HG02943 (cell line): ENCODE data around the gene SCARB1.
"Not testable (repeated sequence)": the region's sequence is repeated elsewhere in the genome, so short reads cannot be mapped to it uniquely, and the experiment has no call there.

Source experiments
- ATAC-seq: cut with Tn5 transposase; IDR thresholded peaks from one replicate; pipeline ENCODE4 v1.9.1; 2021; ENCODE audit warnings: mild to moderate bottlenecking, low read depth, moderate library complexity; ENCODE audit not compliant: unreplicated experiment

SCARB1 gene

GRCh38 chr12:124884587-124885438, 21.1 kb upstream of the SCARB1 start:
- ATAC-seq, result peak; percentile 93

- ATAC-seq, result no peak
Observed at GRCh38 chr12:124883263-124884130, 19.8 kb upstream of the SCARB1 start.

- ATAC-seq, result no peak
Observed at GRCh38 chr12:124881123-124881522, 17.5 kb upstream of the SCARB1 start.

DNA sequence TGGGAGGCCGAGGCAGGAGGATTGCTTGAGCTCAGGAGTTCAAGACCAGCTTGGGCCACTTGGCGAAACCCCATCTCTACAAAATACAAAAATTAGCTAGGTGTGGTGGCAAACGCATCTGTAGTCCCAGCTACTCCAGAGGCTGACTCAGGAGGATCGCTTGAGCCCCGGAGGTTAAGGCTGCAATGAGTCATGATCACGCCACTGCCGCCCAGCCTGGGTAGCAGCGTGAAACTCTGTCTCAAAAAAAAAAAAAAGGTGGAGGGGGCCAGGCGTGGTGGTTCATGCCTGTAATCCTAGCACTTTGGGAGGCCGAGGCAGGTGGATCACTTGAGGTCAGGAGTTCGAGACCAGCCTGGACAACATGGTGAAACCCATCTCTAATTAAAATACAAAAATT, 16.7 kb upstream of the SCARB1 start:
- not testable (repeated sequence) for ATAC-seq

GRCh38 chr12:124878795-124879516, 15.3 kb upstream of the SCARB1 start:
- ATAC-seq, result no peak

GRCh38 chr12:124877423-124877822, 13.8 kb upstream of the SCARB1 start:
- ATAC-seq, result no peak

DNA sequence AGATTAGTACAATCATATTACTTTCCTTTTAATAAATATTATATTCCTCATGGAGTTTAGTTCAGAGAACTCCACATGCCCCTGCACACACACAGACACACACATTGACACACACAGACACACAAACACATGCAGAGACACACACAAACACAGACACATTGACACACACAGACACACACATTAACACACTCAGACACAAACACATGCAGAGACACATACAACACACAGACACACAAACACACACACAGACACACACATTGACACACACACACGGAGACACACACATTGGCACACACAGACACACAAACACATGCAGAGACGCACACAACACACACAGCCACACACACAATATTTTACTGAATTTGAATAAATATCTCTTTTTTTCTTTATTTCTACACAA, 12.5 kb upstream of the SCARB1 start:
- ATAC-seq, result no peak

DNA sequence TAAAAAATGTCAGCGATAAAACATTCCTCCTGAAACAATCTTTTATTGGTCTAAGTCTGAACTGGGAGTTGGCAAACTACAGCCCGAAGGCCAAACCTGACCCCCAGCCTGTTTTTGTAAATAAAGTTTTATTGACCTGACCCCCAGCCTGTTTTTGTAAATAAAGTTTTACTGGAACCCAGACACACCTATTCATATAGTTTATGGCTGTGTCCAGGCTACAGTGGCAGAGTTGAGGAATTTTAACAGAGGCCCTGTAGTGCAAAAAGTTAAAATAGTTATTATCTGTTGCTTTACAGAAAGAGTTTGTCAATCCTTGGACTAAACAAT, 12.1 kb upstream of the SCARB1 start:
- ATAC-seq, result no peak

DNA sequence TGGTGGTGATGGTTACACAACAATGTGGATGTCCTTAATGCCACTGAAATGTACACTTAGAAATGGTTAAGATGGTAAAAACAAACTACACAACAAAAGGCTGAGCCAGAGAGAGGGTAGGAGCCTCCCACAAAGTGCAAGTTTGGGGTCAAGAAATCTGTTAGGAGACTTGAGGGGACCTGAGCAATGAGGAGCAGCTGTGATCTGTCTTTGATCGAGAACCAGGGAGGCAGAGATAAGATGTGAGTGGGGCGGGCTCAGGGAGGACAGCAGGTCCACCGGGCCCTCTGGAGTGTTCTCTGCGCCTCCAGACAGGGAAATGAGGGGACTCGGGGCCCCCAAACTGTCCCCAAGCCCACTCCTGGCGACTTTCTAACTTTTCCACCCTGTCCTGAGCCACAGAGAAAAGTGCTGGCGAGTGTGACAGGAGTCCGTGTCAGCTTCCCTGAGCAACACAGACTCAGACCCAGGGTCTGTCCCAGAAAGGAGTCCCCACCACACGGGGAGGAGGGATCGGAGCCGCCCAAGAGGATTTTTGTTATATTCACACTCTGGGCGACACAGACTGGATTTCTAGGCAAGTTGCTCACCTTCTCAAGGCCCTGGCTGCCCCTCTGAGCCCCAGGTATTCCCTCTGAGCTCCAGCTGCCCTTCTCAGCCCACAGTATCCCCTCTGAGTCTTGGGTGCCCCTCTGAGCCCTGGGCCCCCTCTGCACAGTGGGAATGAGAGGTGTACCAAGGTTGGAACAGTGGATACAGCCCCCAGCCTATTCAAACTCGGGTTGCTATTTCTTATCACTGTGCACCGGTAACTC, 11.5 kb upstream of the SCARB1 start:
- no peak for ATAC-seq

- no peak for ATAC-seq
Observed at GRCh38 chr12:124874188-124874587, 10.5 kb upstream of the SCARB1 start.

DNA sequence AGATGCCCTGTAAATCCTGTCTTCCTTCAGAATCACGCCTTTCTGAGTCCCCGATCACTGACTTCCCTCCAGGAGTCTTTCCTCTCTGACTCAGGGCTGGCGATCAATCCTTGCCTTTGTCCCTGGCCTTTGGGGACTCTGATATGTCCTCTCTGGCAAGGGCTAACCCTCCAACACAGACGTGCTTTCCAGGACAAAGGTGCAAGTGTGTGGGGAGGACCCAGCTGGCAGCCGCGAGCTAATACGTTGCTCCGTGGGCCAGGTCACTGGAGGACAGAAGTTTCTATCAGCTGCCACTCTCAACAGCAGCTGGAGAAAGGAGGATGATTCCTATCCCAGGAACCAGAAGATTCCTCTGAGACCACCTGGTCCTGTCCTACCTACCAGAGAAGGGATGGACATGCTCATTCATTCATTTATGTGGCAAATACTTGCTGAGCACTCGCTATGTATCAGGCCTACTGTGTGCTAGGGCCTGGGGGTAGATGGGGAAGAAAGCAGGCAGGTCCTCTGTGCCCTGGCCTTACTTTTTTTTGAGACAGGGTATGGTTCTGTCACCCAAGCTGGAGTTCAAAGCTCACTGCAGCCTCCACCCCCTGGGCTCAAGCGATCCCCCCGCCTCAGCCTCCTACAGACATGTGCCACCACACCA, 8.5 kb upstream of the SCARB1 start:
- ATAC-seq, result no peak

DNA sequence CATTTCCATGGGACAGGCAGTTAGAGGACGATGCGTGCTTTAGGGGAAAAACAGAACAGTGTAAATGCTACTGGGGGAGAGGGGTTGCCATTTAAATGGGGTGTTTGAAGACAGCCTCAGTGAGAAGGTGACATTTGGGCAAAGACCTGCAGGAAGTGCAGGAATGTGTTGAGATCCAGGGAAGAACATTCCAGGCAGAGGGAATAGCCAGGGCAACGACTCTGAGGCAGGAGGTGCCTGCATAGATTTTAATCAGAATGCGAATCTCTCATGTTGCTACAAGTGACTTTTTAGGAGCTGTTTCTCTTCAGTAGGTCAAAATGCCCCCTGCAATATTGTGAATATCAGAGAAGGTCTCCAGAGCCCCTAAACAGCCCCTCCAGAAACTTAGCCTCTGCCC, 7.6 kb upstream of the SCARB1 start:
- ATAC-seq, result no peak

GRCh38 chr12:124870515-124870914, 6.9 kb upstream of the SCARB1 start:
- no peak for ATAC-seq

DNA sequence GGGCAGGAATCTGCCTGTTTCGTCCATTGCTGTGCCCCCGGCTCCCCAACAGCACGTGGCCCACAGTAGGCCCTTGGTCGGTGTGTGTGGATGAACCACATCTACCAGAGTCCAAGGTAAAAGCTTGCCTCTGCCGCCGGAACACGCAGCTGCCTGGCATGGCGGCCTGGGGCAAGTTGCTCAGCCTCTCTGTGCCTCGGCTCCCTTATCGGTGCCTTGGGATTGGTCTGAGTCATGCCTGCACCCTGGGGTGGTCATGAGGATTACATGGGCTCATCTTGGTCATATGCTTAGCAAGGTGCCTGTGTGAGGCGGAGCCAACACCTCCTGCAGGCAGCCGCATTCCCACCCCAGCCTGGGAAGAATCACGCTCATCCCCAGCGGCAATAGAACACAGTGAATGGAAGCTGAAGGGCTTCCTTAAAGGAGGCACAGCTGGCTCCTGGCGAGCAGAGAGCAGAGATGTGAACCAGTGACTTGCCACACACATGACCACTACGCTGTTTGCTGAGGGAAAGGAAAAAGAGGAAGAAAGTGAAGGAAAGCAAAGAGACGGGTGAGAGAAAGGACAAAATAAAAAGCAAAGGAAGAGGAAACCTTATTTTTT, 5.5 kb upstream of the SCARB1 start:
- ATAC-seq, result no peak

- ATAC-seq, result no peak
Observed at GRCh38 chr12:124868252-124869058, 4.8 kb upstream of the SCARB1 start.

- ATAC-seq, result no peak
Observed at GRCh38 chr12:124867401-124867930, 3.8 kb upstream of the SCARB1 start.

- ATAC-seq, result no peak
Observed at GRCh38 chr12:124866883-124867400, 3.3 kb upstream of the SCARB1 start.
